NCI-H2227 (cell line): ENCODE measurements around the gene SH3D21.

Experiments used
- DNase-seq: peaks from one replicate; lab custom pipeline; 2025; ENCODE audit not compliant: unreplicated experiment; lab: John Stamatoyannopoulos, UW

SH3D21 gene

GRCh38 chr1:36306210-36306901 lies at the start of gene SH3D21:
Gene SH3D21 (plus strand): TSS chr1:36306368. CDS start chr1:36306421, 53 bp downstream.
- peak; percentile 70 for DNase-seq

GRCh38 chr1:36256558-36257374 lies 49.4 kb upstream of the SH3D21 start:
- no peak for DNase-seq

- no peak for DNase-seq
Observed at GRCh38 chr1:36257375-36257767, 48.8 kb upstream of the SH3D21 start.

GRCh38 chr1:36258960-36259344 lies 47.2 kb upstream of the SH3D21 start:
- DNase-seq: no peak

GRCh38 chr1:36268981-36269380 lies 37.2 kb upstream of the SH3D21 start:
- no peak for DNase-seq

- DNase-seq: no peak
Observed at GRCh38 chr1:36269408-36269838, 36.7 kb upstream of the SH3D21 start.

GRCh38 chr1:36273024-36273423 lies 33.1 kb upstream of the SH3D21 start:
- DNase-seq: no peak

GRCh38 chr1:36274201-36274600 lies 32.0 kb upstream of the SH3D21 start:
- DNase-seq: no peak

GRCh38 chr1:36276688-36277087 lies 29.5 kb upstream of the SH3D21 start:
- DNase-seq: no peak

GRCh38 chr1:36279110-36279788 lies 26.9 kb upstream of the SH3D21 start:
- DNase-seq: no peak

- no peak for DNase-seq
Observed at GRCh38 chr1:36279789-36280296, 26.3 kb upstream of the SH3D21 start.

- DNase-seq: no peak
Observed at GRCh38 chr1:36284061-36284460, 22.1 kb upstream of the SH3D21 start.

- no peak for DNase-seq
Observed at GRCh38 chr1:36284517-36284916, 21.7 kb upstream of the SH3D21 start.

GRCh38 chr1:36285443-36286101 lies 20.6 kb upstream of the SH3D21 start:
- peak; percentile 83 for DNase-seq

- DNase-seq: no peak
Observed at GRCh38 chr1:36286802-36287201, 19.4 kb upstream of the SH3D21 start.

- DNase-seq: no peak
Observed at GRCh38 chr1:36287595-36287994, 18.6 kb upstream of the SH3D21 start.

- no peak for DNase-seq
Observed at GRCh38 chr1:36295390-36295789, 10.8 kb upstream of the SH3D21 start.

- no peak for DNase-seq
Observed at GRCh38 chr1:36297062-36297461, 9.1 kb upstream of the SH3D21 start.

GRCh38 chr1:36298640-36299039 lies 7.5 kb upstream of the SH3D21 start:
- no peak for DNase-seq

- DNase-seq: no peak
Observed at GRCh38 chr1:36300526-36300925, 5.6 kb upstream of the SH3D21 start.

GRCh38 chr1:36301220-36301619 lies 4.9 kb upstream of the SH3D21 start:
- no peak for DNase-seq
